EH (cell line): ENCODE measurements around the gene MUC5B.
A peak's percentile ranks its signal among the peaks of the same experiment; 100 is the strongest.
"Not testable (repeated sequence)": the region's sequence is repeated elsewhere in the genome, so short reads cannot be mapped to it uniquely, and the experiment has no call there.

Source experiments
- DNase-seq: peaks from one replicate; pipeline ENCODE4 v3.0.0-alpha.2; 2015; ENCODE audit warnings: low read depth

Gene MUC5B

DNA sequence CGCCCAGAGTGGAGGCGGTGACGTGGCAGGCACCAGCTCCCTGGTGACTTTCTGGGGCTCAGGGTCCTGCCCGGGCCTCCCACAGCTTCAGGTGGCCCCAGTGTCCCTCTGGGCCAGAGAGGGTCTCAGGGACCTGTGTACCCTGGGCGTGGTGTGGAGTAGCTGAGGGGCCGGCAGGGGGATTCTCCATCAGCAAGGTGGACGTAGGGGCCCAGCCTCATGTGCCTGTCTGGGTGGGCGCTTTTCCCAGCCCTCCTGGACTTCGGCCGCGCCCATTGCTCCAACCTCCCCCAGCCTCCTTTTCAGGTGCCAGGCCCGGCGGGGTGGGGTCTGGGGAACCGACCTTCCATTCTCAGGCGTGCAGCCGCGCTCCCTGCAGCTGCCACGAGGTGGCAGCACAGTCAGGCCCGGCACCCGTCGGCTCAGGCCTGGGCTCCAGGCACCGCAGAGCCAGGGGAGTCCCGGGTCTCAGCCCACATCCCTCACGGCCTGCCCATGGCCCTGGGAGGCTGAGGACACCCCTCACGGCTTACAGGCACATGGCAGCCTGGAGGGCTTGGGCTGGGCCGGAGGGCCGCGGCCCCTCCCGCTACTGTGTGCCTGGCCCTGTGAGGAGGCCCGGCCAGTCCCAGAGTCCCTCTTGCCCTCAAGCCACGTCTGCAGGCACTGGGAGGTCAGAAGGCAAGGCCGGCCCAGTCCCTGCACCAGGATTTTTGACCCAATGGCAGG, 19.9 kb upstream of the MUC5B start:
- DNase-seq, result peak; percentile 40

DNA sequence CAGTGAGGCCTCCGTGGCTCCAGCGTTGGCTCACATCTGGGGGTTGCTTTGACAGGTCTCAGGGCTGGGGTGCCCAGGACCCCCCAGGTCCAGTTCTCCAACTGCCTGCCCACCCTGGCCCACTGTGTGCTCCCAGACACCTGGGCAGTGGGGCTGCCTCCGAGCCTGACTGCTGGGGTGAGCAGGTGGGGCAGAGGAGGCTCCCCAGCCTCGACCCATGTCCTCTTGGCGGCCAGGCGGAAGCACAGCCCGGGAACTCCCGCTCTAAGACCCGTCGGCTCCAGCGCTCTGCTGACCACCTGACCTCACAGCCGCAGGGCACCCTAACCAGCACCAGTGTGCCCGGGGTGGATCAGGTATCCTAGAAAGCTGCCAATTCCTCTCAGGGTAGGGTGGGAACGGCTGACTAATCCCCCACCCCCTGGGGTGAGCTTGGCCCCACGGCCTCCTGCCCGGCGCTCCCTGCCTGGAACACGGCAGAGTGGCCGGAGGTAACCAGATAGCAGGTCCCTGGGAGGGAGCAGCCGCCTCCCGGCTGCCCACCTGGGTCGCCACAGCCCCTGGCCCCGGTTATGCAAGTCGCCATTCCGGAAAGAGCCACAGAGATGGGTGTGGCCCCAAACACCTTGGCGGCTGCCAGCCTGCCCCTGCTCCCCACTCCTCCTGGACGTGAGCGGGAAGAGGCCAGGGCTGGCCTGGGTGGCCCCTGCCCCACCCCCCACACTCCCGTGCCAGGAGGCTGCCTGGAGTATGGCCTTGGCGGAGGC, 19.2 kb upstream of the MUC5B start:
- DNase-seq, result no peak

DNA sequence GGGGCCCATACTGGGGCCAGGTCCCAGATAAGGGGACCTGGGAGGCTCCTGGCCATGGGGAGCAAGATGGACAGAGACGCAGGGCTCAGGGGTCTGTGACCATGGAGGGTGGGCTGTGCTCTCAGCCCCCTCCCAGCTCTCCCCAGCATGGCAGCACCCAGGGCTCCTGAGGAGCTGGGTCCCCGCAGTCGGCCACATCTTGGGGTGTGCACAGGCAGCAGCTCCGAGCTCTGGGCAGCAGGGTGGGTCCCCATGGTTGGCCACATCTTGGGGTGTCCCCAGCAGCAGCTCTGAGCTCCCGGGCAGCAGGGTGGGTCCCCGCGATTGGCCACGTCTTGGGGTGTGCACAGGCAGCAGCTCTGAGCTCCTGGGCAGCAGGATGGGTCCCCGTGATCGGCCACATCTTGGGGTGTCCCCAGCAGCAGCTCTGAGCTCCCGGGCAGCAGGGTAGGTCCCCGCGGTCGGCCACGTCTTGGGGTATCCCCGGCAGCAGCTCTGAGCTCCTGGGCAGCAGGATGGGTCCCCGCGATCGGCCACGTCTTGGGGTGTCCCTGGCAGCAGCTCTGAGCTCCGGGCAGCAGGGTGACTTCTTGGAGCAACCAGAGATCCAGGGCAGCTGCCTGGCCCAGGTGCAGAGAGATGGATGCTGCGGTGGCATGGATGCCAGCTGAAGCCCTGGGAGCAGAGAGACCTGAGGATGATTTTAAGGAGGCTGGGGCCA, 18.3 kb upstream of the MUC5B start:
- no peak for DNase-seq

- no peak for DNase-seq
These were observed 17.5 kb upstream of the MUC5B start for GRCh38 chr11:1205121-1205986.

DNA sequence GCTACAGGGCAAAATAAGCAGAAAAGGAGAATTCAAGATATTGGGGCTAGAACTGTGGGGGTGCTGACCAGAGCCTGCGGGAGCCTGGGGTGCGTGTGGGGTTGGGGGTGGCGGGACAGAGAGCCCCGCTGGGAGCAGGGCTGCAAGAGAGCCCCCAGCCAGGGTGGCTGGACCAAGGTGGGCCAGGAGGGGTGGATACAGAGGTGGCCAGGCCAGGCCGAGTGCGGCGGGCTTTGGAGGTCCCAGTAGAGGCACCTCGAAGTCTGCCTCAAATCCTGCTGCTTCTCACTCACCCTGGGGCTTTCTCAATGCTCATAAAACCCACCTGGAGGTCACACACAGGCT, 16.9 kb upstream of the MUC5B start:
- DNase-seq, result no peak

GRCh38 chr11:1206391-1207271, 16.2 kb upstream of the MUC5B start:
- no peak for DNase-seq

DNA sequence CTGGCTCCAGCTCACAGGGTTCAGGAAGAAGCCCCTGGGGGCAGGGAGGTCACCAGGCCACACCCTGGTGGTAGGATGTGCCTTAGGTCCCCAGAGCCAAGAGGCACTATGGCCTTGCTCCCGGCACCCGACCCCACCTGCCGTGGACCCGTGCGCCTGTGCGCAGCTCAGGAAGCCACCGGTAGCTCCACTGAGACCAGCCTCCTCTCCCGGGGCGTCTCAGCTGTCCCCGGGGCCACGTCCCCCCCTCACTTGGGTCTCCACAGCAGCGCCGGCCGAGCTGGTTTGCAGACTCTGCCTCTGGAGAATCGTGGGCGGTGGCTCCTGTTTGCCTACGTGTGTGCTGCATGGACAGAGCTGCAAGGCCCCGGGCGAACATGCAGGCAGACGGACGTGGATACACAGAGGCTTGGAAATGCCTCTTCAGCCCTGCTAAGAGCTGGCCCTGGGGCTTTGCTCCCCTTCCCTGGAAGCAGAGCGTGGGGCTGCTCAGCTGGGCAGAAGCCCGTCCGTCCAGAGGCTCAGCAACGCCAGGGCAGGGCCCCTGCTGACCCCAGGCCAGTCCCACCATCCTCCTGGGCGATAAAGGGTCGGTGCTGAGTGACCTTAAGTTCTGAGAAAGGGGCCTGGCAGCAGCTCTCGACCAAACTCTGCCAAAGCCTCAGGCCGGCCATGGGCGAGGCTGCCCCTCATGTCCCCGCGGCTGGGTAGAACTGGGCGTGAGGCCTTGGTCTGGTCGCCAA, 15.3 kb upstream of the MUC5B start:
- no peak for DNase-seq

GRCh38 chr11:1208144-1208393, 14.8 kb upstream of the MUC5B start:
- DNase-seq, result no peak

DNA sequence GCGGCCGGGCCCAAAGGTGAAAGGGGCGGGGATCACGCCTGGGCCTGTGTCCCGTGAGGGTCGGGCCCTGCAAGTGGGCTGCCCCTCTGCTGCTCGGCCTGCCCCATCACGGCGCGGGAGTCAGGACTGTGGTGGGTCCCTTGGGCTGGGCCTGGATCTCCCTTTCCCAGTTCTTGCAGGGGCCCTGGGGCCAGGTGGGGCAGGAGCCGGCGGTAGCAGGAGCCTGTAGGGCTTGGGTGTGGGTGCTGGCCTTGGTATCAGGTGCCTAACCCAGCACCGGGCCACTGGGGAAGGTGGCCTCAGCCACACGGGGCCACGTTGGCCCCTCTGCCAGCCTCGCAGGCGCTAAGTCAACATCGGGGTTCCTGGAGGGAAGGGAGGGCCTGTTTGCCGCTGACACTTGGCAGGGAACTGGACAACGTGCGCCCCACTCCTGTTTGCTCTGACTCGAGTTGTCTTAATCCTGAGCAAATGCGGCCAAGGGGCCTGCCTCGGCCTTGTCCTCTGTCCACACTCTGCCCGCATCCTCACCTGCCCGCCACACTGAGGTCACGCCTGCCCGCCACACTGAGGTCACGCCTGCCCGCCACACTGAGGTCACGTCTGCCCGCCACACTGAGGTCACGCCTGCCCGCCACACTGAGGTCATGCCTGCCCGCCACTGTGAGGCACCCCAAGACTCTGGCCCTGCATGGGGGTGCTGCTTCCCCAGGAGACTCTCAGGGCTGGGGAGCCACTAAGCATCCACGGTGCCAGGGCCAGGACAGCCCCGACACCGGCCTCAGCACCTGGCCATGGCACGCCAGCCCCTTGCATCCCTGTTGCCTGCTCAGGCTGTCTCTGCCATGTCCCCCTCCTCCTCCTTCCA, 14.2 kb upstream of the MUC5B start:
- DNase-seq, result no peak

GRCh38 chr11:1209371-1210057, 13.4 kb upstream of the MUC5B start:
- DNase-seq, result no peak

- no peak for DNase-seq
These were observed 11.0 kb upstream of the MUC5B start for GRCh38 chr11:1211838-1212237.

- DNase-seq, result not testable (repeated sequence)
These were observed 7.0 kb upstream of the MUC5B start for GRCh38 chr11:1215826-1216225.

DNA sequence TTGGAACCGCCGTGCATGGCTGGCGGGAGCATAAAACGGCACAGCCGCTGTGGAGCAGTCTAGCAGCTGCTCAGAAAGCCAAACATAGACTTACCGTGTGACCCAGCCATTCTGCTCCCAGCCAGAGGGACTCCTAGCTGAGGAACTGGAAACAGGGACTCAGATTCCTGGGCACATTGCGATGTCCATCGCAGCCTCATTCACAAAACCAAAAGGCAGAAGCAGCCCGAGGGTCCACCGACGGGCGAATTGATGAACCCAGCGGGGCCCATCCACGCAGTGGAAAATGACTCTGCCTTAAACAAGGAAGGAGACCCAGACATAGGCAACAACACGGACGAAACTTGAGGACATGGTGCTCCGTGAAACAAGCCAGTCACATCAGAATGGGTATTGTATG, 5.7 kb upstream of the MUC5B start:
- no peak for DNase-seq

- no peak for DNase-seq
These were observed 4.5 kb upstream of the MUC5B start for GRCh38 chr11:1218256-1218787.

- no peak for DNase-seq
These were observed 3.9 kb upstream of the MUC5B start for GRCh38 chr11:1218788-1219445.

DNA sequence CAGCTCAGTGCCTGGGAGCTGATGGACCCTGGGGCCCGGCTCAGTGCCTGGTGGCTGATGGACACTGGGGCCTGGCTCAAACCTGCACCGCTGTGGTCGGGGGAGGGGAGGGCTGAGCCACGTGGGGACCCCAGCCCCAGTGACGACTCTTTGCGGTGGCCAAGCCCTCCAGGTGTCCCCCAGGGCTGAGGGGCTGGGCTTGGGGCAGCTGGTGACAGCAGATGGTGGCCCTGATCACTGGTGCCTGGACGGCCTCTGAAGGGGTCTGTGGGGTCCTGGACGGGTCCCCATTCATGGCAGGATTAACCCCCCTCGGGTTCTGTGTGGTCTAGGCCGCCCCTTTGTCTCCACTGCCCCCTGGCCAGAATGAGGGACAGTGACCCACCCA, 3.4 kb upstream of the MUC5B start:
- no peak for DNase-seq

GRCh38 chr11:1219834-1220815, 2.7 kb upstream of the MUC5B start:
- DNase-seq, result no peak
